H1 (cell line): Measurements from ENCODE around the gene NSUN6.
"Not testable (repeated sequence)": the region's sequence is repeated elsewhere in the genome, so short reads cannot be mapped to it uniquely, and the experiment has no call there.

Source experiments
- BCL11A ChIP-seq, 2 experiments: IDR thresholded peaks; one replicate each; pipeline ENCODE4 v1.6.1; 2011; ENCODE audit warnings: low read depth in 2 of 2, low read length in 2 of 2, mild to moderate bottlenecking in 2 of 2
- CBX8 ChIP-seq: fragments of 300-800, 300-1000 bp; sonication (generic); IDR thresholded peaks from 2 replicates; pipeline ENCODE4 v1.7.1; 2016; ENCODE audit warnings: low read depth, low read length, borderline replicate concordance
- EZH2 ChIP-seq: fragments of 200-600 bp; sonication (generic); IDR thresholded peaks from 2 replicates; pipeline ENCODE4 v1.7.1; 2012; ENCODE audit warnings: low read depth, mild to moderate bottlenecking, moderate library complexity, low read length, inconsistent platforms; ENCODE audit not compliant: severe bottlenecking
- GABPA ChIP-seq: IDR thresholded peaks from 2 replicates; pipeline ENCODE4 v1.6.1; 2011; ENCODE audit warnings: mild to moderate bottlenecking, low read length, moderate library complexity, borderline replicate concordance; ENCODE audit not compliant: insufficient read depth
- JUN ChIP-seq: IDR thresholded peaks from 2 replicates; pipeline ENCODE4 v1.6.1; 2011; ENCODE audit warnings: low read depth, mild to moderate bottlenecking, improper control_type of control experiment, low read length
- MAX ChIP-seq: IDR thresholded peaks from 2 replicates; pipeline ENCODE4 v1.6.1; 2012; ENCODE audit warnings: inconsistent platforms
- POLR2A ChIP-seq, 2 experiments: IDR thresholded peaks; 1 replicate in 1 of 2; 2 replicates in 1 of 2; pipeline ENCODE4 v1.6.1; 2011; ENCODE audit warnings: low read depth in 2 of 2, low read length in 2 of 2, mild to moderate bottlenecking in 2 of 2; ENCODE audit errors: control extremely low read depth in 1 of 2
- RAD21 ChIP-seq, 2 experiments: IDR thresholded peaks in 1 of 2; conservative IDR thresholded peaks in 1 of 2; 2 replicates each; pipeline ENCODE4 v1.6.1; 2011; ENCODE audit warnings: low read depth in 2 of 2, low read length in 2 of 2, improper control_type of control experiment in 1 of 2, inconsistent platforms in 1 of 2, mild to moderate bottlenecking in 1 of 2, moderate library complexity in 1 of 2
- USF2 ChIP-seq: IDR thresholded peaks from 2 replicates; pipeline ENCODE4 v1.6.1; 2011; ENCODE audit warnings: low read length, improper control_type of control experiment
- TF ChIP-seq, protein P1 (sequence below), 3 experiments: IDR thresholded peaks; 1 replicate in 2 of 3; 2 replicates in 1 of 3; pipeline versions ENCODE4 v1.5.1 to v1.6.1; 2011; ENCODE audit warnings: low read length in 3 of 3, mild to moderate bottlenecking in 3 of 3, inconsistent platforms in 2 of 3, low read depth in 1 of 3, moderate library complexity in 1 of 3; ENCODE audit not compliant: insufficient read depth in 1 of 3; ENCODE audit errors: control extremely low read depth in 1 of 3

- not testable (repeated sequence) for TF ChIP-seq GABPA; BCL11A (IDR thresholded peaks at IDR 0.05; ENCODE audit: low read depth in 2 of 2, low read length in 2 of 2); CBX8; RAD21 (IDR thresholded peaks at IDR 0.05 in 1 of 2, conservative IDR thresholded peaks at IDR 0.05 in 1 of 2; ENCODE audit: low read depth in 2 of 2, low read length in 2 of 2); POLR2A (IDR thresholded peaks at IDR 0.05; ENCODE audit: control extremely low read depth in 1 of 2, low read depth in 2 of 2, low read length in 2 of 2); EZH2; JUN; USF2; MAX
- TF ChIP-seq, protein P1, sequence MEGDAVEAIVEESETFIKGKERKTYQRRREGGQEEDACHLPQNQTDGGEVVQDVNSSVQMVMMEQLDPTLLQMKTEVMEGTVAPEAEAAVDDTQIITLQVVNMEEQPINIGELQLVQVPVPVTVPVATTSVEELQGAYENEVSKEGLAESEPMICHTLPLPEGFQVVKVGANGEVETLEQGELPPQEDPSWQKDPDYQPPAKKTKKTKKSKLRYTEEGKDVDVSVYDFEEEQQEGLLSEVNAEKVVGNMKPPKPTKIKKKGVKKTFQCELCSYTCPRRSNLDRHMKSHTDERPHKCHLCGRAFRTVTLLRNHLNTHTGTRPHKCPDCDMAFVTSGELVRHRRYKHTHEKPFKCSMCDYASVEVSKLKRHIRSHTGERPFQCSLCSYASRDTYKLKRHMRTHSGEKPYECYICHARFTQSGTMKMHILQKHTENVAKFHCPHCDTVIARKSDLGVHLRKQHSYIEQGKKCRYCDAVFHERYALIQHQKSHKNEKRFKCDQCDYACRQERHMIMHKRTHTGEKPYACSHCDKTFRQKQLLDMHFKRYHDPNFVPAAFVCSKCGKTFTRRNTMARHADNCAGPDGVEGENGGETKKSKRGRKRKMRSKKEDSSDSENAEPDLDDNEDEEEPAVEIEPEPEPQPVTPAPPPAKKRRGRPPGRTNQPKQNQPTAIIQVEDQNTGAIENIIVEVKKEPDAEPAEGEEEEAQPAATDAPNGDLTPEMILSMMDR (IDR thresholded peaks at IDR 0.05; ENCODE audit: control extremely low read depth in 1 of 3, insufficient read depth in 1 of 3, low read depth in 1 of 3, low read length in 3 of 3), result not testable (repeated sequence)
Measured at GRCh38 chr10:18623671-18624070, 27.7 kb downstream of the NSUN6 start.
